GM18505 (cell line): ENCODE results near the gene RUNX1.

Experiments used
- ATAC-seq: cut with Tn5 transposase; IDR thresholded peaks from one replicate; pipeline ENCODE4 v1.9.1; 2021; ENCODE audit not compliant: unreplicated experiment
- POLR2A ChIP-seq: IDR thresholded peaks from 4 replicates; pipeline ENCODE4 v1.6.1; 2011; ENCODE audit warnings: borderline replicate concordance; ENCODE audit not compliant: insufficient read depth, insufficient read length; ENCODE audit errors: extremely low read depth

Gene RUNX1

DNA sequence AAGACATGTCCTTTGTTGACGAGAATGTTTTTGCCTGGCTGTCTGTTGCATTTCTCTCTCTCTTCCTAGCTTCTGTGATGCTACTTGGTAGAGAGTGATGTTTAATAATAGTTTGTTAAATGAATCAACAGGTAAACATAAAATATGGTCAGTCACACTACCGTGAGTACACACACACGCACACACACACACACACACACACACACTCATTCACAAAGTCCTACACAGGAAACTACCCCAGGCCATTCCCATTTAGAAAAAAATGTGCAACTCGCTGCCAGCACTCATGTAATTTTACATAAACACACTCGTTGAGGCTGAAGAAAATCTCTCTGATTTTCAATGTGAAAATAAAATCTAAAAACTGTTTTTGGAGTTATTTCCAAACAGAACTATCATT, 38.7 kb downstream of the RUNX1 start:
- TF ChIP-seq POLR2A, result no peak

DNA sequence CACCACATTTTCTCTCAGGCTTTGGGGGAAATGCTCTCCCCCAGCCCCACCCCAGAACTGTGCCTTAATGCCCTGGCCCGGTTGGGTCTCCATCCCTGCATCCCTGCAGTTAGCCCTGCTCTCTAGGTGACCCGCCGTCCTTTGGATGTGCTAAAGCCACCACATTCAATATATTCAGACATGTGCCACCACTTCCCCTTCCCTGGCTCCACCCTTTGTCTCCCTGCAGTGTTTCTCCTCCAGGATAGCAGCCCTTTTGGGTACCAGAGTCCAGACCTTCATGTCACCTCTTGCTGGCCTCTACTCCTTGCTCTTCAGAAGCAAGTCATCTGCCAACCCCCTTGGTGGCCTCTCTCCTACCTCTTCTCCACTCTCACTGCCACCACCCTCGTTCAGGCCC, 41.8 kb downstream of the RUNX1 start:
- no peak for TF ChIP-seq POLR2A
- ATAC-seq, result no peak

More for the DNA sequence above, 38.7 kb downstream of the RUNX1 start:
- ATAC-seq, result no peak

DNA sequence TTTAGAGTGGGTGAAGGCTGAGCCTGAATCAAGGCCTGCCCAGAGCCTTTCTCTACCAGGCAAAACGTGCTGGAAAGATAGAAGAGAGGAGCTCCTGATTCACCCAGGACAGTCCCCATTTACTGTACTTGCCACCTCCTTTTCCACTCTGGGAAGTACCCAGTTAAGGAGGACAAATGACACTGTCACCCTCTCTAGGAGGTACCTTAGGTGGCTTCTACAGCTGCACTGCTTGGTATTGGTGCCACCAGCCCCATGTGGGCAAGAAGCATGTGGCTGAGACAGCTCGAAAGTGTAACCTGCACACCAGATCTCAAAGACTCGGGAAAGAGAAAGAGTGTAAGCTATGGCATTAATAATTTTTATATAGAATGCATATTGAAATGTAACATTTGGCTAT, 42.3 kb downstream of the RUNX1 start:
- no peak for ATAC-seq

DNA sequence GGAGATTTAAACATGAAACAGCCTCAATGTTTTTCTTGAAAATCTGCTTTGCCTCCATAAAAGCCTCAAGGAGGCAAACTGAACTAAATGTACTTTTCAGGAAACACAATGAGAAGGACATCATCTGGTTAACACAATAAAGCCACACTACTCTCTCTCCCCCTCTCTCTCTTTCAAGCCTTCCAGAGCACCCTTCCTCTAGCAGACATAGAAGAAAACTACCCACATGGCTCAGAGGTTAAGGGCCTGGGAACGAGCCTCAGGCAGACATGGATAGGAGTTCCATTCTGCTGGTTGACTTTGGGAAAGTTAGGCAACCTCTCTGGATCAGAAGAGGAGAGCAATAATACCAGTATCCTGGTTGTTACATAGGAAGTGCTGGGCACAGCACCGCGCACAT, 42.9 kb downstream of the RUNX1 start:
- no peak for TF ChIP-seq POLR2A
- ATAC-seq, result no peak

More for the DNA sequence above, 42.3 kb downstream of the RUNX1 start:
- TF ChIP-seq POLR2A, result no peak

DNA sequence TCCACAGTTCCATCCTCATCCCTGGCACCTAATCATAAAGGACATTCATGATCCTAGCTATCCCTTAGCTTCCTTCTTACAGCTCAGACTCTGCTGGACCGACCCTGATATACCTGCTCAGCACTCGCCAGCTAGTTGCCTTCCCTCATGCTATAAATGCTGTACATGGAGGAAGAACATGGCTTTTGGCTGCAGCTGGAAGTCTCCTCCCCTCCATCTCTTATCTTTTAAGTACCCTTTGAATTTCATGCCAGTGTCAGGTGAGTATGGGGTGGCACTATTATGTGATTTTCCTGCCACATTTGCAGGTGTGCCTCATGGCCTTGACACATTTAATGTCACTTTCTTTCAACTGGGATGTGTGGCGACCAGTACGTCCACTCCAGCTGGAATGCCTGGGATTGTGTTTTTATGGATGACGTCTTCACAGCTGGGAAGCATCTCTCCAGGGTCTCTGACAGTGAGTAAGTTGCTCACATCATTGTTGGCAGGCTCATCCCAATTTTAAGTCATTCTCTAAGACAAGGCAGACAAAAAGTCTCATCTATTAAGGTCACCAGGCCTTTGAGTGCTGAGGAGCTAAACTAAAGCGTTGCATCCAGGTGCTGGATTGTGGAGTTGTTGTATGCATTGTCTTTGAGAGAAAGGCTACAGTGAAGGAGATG, 43.4 kb downstream of the RUNX1 start:
- no peak for ATAC-seq
- TF ChIP-seq POLR2A, result no peak

DNA sequence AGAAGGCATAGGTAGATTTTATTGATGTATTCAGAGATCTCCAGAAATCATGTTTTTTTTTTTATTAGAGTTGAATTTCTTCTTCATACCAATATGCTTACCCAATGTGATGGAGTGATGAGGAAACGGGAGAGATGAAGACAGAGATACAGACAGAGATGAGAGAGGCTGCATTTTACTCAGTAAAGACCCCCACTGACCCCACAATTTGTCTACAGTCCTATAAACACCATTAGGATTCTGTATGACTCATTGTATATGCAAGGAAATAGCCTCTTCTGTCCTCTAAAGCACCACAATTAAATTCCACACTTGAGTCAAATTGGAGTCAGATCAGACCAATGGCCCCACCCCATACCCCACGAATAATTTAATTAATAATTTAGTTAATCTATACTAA, 44.0 kb downstream of the RUNX1 start:
- no peak for TF ChIP-seq POLR2A
- ATAC-seq, result no peak

DNA sequence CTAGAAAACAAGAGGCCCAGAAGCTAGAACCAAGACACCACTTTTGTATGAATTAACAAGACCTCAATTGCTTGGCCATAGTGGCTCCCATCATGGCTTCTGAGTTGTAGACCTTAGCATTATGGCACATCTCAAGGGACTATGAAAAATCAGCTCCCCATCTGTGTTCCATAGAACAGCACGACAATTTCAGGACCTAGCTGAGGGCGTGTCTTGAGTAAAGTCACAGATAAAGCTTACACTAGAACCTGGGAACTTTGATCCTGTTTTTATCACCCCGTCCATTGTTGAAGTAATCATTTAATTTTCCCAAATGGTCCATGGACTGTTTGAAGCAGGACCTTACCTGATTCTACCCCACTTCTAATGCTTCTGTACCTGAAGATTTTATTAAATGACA, 44.8 kb downstream of the RUNX1 start:
- TF ChIP-seq POLR2A, result no peak

DNA sequence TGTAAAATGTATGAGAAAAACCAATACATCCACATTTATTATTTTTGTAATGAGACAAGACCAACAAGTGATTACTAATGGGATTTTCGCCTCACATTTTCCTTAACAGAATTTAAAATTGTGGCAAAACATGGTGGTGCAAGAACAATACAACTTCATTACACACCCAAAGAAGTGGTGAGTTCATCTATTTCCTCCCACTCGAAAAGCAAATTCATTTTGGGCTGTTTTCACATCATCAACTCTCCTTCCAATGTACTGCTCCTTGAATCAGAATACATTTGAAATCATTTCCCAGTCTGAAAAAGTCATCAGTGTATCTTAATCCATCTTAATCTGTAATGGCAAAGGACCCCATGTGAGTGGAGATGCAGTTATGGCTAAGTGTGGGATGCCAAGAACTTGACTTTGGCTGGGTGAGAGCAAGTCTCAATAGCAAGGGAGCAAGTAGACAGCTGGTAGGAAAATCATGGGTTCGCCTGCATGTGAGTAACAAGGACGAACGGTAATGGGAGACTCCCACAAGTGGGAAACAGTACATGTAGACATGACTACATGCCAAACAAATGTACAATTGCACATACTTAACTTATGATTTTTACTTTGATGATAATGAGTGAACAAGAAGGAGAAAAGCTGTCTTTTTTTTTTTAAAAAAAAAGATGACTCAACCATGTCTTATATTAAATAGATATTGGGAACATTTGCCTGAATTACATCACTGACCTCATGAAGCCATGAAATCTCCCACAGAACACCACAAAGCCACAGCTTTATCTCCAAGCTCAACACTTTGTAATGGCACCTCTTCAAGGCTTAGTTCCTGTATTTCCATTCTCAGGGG, 46.0 kb downstream of the RUNX1 start:
- no peak for ATAC-seq
- no peak for TF ChIP-seq POLR2A

More for the DNA sequence above, 44.8 kb downstream of the RUNX1 start:
- ATAC-seq, result no peak

DNA sequence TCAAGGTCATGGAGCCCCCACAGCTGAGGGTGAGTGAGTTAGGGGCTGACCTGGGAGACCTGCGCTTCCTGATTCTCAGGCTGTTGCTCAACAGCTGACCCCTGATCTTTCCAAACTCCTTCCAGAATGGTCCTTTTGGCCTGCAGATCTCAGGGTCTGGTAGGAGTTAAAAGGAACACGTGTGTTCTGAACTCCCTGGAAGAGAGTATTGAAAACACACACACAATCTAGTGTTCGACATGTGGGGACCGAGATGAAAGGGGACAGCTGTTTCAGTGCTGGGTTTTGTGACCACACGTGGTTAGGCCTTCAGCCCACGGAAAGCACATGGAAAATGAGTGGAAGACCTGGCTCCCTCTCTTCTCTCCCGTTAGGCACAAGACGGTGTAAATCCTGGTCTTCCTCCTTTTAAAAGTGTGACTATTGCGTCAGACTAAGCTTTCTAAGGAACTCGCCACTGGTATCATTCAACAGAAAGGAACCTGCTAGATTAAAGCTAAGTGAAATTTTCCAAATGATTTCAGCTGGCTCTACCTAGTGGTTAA, 49.6 kb downstream of the RUNX1 start:
- TF ChIP-seq POLR2A, result no peak
- ATAC-seq, result no peak

DNA sequence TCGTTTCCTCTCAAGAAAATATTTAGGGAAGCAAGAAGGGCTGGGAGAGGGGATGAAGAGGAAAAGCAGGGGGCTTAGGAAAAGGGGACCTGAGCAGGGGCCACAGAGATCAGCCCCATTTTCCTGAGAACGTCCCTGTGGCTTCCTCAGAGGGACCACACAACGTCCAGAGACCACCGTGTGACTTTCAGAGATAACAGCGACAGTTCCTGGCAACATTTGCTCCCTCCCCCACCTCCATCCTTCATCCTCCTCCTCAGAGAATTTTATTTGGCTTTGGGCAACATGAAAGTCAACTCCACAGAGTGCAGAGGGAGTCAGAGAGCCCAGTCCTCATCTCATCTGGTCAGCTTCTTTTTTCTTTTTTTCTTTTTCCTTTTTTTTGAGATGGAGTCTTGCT, 50.9 kb downstream of the RUNX1 start:
- no peak for TF ChIP-seq POLR2A
- ATAC-seq, result no peak

DNA sequence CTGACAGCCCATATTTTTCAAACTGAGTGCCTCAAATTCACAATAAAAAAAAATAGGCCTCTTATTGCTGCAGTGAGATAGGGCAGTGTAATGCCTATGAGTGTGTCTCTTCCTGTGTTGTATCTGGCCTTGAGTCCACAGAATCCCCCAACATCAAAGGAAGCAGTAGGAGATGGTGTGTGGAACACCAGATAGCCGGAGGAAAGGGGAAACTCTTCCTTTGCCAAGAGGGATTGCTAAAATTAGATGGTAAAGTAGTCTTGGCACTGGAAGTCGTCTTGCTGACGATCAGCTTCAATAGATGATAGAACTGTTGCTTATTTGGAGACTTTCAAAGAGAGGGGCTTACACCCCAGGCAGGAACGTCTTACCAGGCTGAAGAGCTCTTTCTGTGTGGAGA, 51.8 kb downstream of the RUNX1 start:
- ATAC-seq, result no peak
- TF ChIP-seq POLR2A, result no peak

DNA sequence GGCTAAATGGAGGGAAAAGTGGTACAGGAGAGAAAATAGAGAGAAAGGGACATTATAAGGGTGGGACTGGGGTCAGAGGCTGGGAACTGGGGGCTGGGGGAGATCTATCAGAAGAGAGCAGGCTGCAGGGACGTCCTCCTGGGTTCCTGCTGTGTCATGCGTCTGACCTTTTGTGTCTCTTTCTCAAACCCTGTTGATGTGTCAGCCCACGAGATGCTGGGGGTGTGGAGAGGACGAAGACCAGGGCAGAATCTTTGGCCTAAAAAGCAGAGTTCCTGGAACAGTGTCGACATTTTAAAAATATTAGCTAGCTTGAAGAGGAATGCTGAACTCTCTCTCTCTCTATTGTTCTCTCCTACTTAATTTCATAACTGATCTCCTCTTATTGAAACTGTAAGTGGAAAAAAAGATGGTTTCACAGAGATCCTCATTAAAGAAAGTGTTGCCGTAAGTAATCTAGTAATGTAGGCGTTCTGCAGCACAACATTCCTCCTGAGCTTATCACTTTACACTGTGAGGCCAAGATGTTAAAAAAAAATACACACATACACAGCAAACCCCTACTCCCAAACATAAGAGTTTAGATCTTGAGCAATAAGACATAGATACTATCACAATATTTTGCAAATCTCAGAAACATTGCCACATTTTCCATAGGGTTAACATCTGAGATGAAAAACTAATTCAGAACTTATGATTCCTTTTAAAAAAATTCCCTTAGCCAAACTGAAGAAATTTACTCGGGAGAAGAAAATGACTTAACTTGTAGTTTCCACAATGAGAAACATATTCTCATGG, 52.6 kb downstream of the RUNX1 start:
- no peak for ATAC-seq
- TF ChIP-seq POLR2A, result no peak

DNA sequence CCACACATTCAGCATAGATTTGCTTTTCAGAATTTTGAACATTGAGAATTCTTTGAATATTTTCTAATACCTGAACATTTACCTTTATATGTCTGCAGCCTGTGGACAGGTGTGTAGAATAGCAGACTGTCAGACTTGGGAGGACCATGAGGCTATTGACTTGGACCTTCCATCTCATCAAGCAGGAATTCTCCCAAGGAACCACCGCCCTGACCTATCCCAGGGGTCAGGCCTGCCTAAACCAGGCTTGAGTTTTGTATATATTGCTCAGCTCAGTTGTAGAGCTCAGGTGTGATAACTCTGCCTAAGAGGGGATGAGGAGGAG, 53.2 kb downstream of the RUNX1 start:
- no peak for ATAC-seq
- TF ChIP-seq POLR2A, result no peak
